Measurements from ENCODE around the gene TMEM132D.

TMEM132D gene

DNA sequence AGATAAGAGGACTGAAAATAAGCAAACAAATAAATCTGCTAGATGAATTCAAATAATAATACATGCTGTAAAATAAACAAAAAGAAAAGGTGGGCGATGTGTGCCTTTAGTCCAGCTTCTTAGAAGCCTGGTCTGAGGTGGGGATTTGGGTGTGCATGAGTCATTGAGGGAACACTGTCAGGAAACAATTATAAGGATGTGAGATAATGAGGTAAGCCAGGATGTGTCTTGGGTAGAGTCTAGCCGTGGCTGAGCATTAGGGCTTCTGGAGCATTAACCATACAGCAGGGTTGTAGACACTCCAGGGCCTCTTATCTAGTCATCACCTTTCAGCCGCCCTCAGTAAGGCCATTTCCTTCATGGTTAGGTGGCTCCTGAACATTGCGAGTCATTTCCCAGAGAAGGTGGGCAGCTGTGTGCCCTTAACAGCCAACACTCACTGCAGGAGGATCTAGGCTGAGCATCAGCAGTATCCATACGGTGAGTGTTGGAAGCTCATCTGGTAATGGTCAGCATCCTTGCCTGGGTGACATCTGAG is 645.0 kb downstream of the TMEM132D start:
- H3K27me3 ChIP-seq (ENCODE audit: low read length) = no peaks in the 10 kb centered on the region
- H4K20me1 ChIP-seq (ENCODE audit: low read depth, low read length) = no peaks in the 10 kb centered on the region
- H3K9ac ChIP-seq (ENCODE audit: low read length) = no peak overlapping the region
- H2AFZ ChIP-seq (ENCODE audit: low read depth, low read length, severe bottlenecking) = no peak overlapping the region
- no peaks in the 10 kb centered on the region for H3K36me3 ChIP-seq (ENCODE audit: low read length)
- H3K4me3 ChIP-seq (ENCODE audit: insufficient read depth, low read length, poor library complexity, severe bottlenecking) = no peak overlapping the region
- no peak for TF ChIP-seq EZH2phosphoT487 (conservative IDR thresholded peaks at IDR 0.05; ENCODE audit: low read length)
- TF ChIP-seq, protein P1, sequence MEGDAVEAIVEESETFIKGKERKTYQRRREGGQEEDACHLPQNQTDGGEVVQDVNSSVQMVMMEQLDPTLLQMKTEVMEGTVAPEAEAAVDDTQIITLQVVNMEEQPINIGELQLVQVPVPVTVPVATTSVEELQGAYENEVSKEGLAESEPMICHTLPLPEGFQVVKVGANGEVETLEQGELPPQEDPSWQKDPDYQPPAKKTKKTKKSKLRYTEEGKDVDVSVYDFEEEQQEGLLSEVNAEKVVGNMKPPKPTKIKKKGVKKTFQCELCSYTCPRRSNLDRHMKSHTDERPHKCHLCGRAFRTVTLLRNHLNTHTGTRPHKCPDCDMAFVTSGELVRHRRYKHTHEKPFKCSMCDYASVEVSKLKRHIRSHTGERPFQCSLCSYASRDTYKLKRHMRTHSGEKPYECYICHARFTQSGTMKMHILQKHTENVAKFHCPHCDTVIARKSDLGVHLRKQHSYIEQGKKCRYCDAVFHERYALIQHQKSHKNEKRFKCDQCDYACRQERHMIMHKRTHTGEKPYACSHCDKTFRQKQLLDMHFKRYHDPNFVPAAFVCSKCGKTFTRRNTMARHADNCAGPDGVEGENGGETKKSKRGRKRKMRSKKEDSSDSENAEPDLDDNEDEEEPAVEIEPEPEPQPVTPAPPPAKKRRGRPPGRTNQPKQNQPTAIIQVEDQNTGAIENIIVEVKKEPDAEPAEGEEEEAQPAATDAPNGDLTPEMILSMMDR (IDR thresholded peaks at IDR 0.05; ENCODE audit: insufficient read depth, low read length, poor library complexity, severe bottlenecking) = no peak
- no peak overlapping the region for H3K27ac ChIP-seq (ENCODE audit: low read depth, low read length)
- no peaks in the 10 kb centered on the region for H3K9me2 ChIP-seq (replicated peaks; ENCODE audit: insufficient read depth, low read length)
- no peaks in the 10 kb centered on the region for H3F3A ChIP-seq (ENCODE audit: insufficient read depth)
- H3K9me3 ChIP-seq (ENCODE audit: insufficient read depth, low read length) = no peaks in the 10 kb centered on the region
- no peaks in the 10 kb centered on the region for H3K79me2 ChIP-seq (ENCODE audit: insufficient read depth, low read length)
- H3K4me2 ChIP-seq (ENCODE audit: low read depth, low read length, poor library complexity, severe bottlenecking) = no peak overlapping the region

DNA sequence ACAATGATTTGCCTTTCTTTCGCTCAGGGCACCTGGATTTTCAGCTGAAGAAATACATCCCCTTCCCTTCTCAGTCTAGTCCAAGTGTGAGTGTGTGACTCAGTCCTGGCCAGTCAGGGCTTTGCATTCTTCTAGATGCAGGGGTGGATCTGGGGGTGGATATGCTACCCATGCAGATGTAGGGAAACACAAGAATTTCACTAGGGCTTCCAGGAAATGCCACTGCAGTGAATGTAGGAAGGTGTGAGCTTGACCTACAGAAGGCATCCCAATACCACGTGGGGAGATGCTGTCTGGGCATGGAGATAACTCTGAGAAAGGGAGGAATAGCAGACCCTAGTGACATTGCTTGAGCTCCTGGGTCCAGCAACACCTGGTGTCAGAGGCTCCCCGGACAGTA is 646.3 kb downstream of the TMEM132D start:
- H3K36me3 ChIP-seq (ENCODE audit: low read length) = no peaks in the 10 kb centered on the region
- H3K9ac ChIP-seq (ENCODE audit: low read length) = no peak overlapping the region
- H3F3A ChIP-seq (ENCODE audit: insufficient read depth) = no peaks in the 10 kb centered on the region
- H3K4me2 ChIP-seq (ENCODE audit: low read depth, low read length, poor library complexity, severe bottlenecking) = no peak overlapping the region
- no peaks in the 10 kb centered on the region for H3K79me2 ChIP-seq (ENCODE audit: insufficient read depth, low read length)
- no peak overlapping the region for H3K27ac ChIP-seq (ENCODE audit: low read depth, low read length)
- TF ChIP-seq EZH2phosphoT487 (conservative IDR thresholded peaks at IDR 0.05; ENCODE audit: low read length) = no peak
- TF ChIP-seq, protein P1 (IDR thresholded peaks at IDR 0.05; ENCODE audit: insufficient read depth, low read length, poor library complexity, severe bottlenecking) = no peak
- H3K9me3 ChIP-seq (ENCODE audit: insufficient read depth, low read length) = no peaks in the 10 kb centered on the region
- H2AFZ ChIP-seq (ENCODE audit: low read depth, low read length, severe bottlenecking) = no peak overlapping the region
- H3K9me2 ChIP-seq (replicated peaks; ENCODE audit: insufficient read depth, low read length) = no peaks in the 10 kb centered on the region
- H3K27me3 ChIP-seq (ENCODE audit: low read length) = no peaks in the 10 kb centered on the region
- no peaks in the 10 kb centered on the region for H4K20me1 ChIP-seq (ENCODE audit: low read depth, low read length)
- no peak overlapping the region for H3K4me3 ChIP-seq (ENCODE audit: insufficient read depth, low read length, poor library complexity, severe bottlenecking)

DNA sequence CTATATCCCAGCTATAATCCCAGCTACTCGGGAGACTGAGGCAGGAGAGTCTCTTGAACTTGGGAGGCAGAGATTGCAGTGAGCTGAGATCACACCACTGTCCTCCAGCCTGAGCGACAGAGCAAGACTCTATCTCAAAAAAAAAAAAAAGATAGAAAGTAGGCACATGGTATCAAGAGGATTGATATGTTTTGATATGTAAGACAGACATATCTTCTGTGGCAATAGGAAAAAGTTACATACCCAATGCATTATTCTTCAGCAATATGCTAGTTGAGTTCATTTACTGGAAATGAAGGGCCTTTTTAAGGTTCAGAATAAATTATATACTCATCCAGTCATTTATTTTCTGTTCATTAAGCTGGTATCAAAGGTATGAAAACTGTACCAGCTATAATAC is 657.2 kb downstream of the TMEM132D start:
- Histone ChIP-seq H3K9me2 (replicated peaks; ENCODE audit: insufficient read depth, low read length) (no peaks in the 10 kb centered on the region), H3K4me3 (ENCODE audit: insufficient read depth, low read length, poor library complexity, severe bottlenecking) (no peak overlapping the region), H4K20me1 (ENCODE audit: low read depth, low read length) (no peaks in the 10 kb centered on the region), H3K9me3 (ENCODE audit: insufficient read depth, low read length) (no peaks in the 10 kb centered on the region), H3K27ac (ENCODE audit: low read depth, low read length) (no peak overlapping the region), H3K4me2 (ENCODE audit: low read depth, low read length, poor library complexity, severe bottlenecking) (no peak overlapping the region), H3K79me2 (ENCODE audit: insufficient read depth, low read length) (no peaks in the 10 kb centered on the region), H3F3A (ENCODE audit: insufficient read depth) (no peaks in the 10 kb centered on the region), H3K36me3 (ENCODE audit: low read length) (no peaks in the 10 kb centered on the region), H3K9ac (ENCODE audit: low read length) (no peak overlapping the region), H2AFZ (ENCODE audit: low read depth, low read length, severe bottlenecking) (no peak overlapping the region), H3K27me3 (ENCODE audit: low read length) (no peaks in the 10 kb centered on the region)
- no peak for TF ChIP-seq EZH2phosphoT487 (conservative IDR thresholded peaks at IDR 0.05; ENCODE audit: low read length)
- TF ChIP-seq, protein P1 (IDR thresholded peaks at IDR 0.05; ENCODE audit: insufficient read depth, low read length, poor library complexity, severe bottlenecking) = no peak

Measured in SU-DHL-6 (cell line).